HEK293 (cell line): ENCODE results near the gene GIT1.

Experiments
- CTCF ChIP-seq: fragments of 450-650 bp; formaldehyde crosslinking; IDR thresholded peaks from 2 replicates; pipeline ENCODE4 v1.5.1; 2016; ENCODE audit warnings: missing biosample characterization, missing genetic modification characterization
- RBAK ChIP-seq: fragments of 450-650 bp; formaldehyde crosslinking; IDR thresholded peaks from 2 replicates; pipeline ENCODE4 v1.5.1; 2016; ENCODE audit warnings: missing biosample characterization, missing genetic modification characterization
- ZNF146 ChIP-seq: fragments of 450-650 bp; formaldehyde crosslinking; IDR thresholded peaks from 2 replicates; pipeline ENCODE4 v1.5.1; 2016; ENCODE audit warnings: missing biosample characterization, missing genetic modification characterization
- ZNF157 ChIP-seq: fragments of 450-650 bp; formaldehyde crosslinking; IDR thresholded peaks from 2 replicates; pipeline ENCODE4 v1.5.1; 2016; ENCODE audit warnings: missing biosample characterization, missing genetic modification characterization
- ZNF274 ChIP-seq, 2 experiments: fragments of 200-500 bp in 1 of 2; fragments of 450-650 bp in 1 of 2; sonication (Bioruptor generic) in 1 of 2; formaldehyde crosslinking in 1 of 2; IDR thresholded peaks; 2 replicates each; pipeline versions ENCODE4 v1.5.1 to v1.6.1; 2014 to 2016; ENCODE audit warnings: borderline replicate concordance in 1 of 2, inconsistent platforms in 1 of 2, low read length in 1 of 2, missing biosample characterization in 1 of 2, missing genetic modification characterization in 1 of 2
- ZNF501 ChIP-seq: fragments of 450-650 bp; formaldehyde crosslinking; IDR thresholded peaks from 2 replicates; pipeline ENCODE4 v1.5.1; 2016; ENCODE audit warnings: missing biosample characterization, missing genetic modification characterization
- ZNF704 ChIP-seq: fragments of 450-650 bp; formaldehyde crosslinking; IDR thresholded peaks from 2 replicates; pipeline ENCODE4 v1.5.1; 2016; ENCODE audit warnings: missing biosample characterization, missing genetic modification characterization

GRCh38 chr17:29546085-29546484, 43.4 kb downstream of the GIT1 start:
- TF ChIP-seq ZNF146 (tag by site-specific recombination) (no peak), ZNF274 (IDR thresholded peaks at IDR 0.05; ENCODE audit: low read length) (no peak), ZNF274 (tag by site-specific recombination; IDR thresholded peaks at IDR 0.05; ENCODE audit: borderline replicate concordance) (no peak), CTCF (tag by site-specific recombination) (no peak), ZNF157 (no peak), ZNF501 (tag by site-specific recombination) (no peak), ZNF704 (tag by site-specific recombination) (no peak), RBAK (tag by site-specific recombination) (no peak)
